HG02571 (cell line): ENCODE data around the gene HSD17B13.
"Not testable (repeated sequence)": the region's sequence is repeated elsewhere in the genome, so short reads cannot be mapped to it uniquely, and the experiment has no call there.

Experiments used
- ATAC-seq: cut with Tn5 transposase; IDR thresholded peaks from one replicate; pipeline ENCODE4 v1.9.1; 2021; ENCODE audit warnings: mild to moderate bottlenecking, moderate library complexity; ENCODE audit not compliant: unreplicated experiment

HSD17B13 gene

GRCh38 chr4:87317527-87317926 lies 5.2 kb downstream of the HSD17B13 start:
- ATAC-seq = no peak

- no peak for ATAC-seq
These were observed 5.7 kb downstream of the HSD17B13 start for GRCh38 chr4:87316961-87317360.

DNA sequence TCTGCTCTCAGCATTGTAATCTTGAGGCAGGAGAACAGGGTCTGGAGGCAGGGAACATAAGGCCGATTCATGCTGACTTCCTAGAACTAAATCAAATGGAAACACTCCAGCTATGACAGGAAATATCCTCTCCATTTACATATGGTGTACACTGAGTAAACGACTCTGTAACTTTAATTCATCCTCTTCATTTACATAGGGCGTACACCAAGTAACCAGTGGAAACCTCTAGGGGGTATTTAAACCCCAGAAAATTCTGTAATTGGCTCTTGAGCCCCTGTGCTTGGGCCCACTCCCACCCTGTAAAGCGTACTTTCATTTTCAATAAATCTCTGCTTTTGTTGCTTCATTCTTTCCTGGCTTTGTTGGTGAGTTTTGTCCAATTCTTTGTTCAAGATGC lies 7.7 kb downstream of the HSD17B13 start:
- not testable (repeated sequence) for ATAC-seq

DNA sequence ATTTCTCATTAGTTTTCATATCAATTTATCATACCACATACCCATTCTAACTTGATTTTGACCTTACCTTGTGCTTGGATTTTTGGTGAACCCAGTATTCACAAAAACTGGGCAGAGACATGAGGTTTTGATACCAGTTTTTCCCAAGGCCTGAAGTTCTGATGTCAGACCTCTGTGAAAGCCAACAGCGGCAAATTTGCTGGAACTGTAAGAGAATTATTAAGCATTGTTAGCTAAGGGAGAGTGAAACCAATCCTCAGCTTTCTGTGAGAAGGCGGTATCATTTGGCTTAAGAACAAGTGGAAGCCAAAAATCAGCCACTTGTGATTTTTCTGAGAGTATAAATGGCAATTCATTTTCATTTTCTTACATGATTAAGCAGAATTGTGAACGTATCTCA lies 8.9 kb downstream of the HSD17B13 start:
- no peak for ATAC-seq

GRCh38 chr4:87311684-87312083 lies 11.0 kb downstream of the HSD17B13 start:
- no peak for ATAC-seq

DNA sequence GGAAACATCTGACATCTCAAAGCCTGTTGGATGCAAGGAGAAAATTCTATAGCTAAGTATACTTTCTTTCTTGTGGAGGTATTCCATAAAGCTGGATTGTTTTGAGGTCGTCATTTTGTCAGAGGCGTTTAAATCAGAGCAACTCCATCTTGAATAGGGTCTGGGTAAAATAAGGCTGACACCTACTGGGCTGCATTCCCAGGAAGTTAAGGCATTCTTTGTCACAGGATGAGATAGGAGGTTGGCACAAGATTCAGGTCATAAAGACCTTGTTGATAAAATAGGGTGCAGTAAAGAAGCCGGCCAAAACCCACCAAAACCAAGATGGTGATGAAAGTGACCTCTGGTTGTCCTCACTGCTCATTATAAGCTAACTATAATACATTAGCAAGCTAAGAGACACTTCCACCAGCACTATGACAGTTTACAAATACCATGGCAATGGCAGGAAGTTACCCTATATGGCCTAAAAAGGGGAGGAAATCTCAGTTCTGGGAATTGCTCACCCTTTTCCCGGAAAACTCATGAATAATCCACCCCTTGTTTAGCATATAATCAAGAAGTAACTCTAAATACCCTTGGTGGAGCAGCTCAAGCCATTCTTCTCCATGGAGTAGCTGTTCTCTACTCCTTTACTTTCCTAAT lies 11.9 kb downstream of the HSD17B13 start:
- no peak for ATAC-seq

DNA sequence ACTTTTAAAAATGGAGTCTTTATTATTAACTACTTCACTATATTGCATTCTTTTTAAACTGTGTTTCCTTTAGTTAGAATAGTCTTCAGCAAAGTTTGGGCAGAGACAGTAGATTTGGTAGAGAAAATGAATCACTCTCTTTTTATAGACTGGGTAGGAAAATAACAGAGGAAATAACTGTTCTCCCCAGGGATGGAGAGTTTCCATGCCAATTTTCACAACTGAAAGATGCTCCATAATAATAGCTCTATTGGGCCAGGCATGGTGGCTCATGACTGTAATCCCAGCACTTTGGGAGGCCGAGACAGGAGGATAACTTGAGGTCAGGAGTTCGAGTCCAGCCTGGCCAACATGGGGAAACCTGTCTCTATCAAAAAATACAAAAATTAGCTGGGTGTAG lies 13.1 kb downstream of the HSD17B13 start:
- no peak for ATAC-seq

- no peak for ATAC-seq
These were observed 16.6 kb downstream of the HSD17B13 start for GRCh38 chr4:87306056-87306455.

DNA sequence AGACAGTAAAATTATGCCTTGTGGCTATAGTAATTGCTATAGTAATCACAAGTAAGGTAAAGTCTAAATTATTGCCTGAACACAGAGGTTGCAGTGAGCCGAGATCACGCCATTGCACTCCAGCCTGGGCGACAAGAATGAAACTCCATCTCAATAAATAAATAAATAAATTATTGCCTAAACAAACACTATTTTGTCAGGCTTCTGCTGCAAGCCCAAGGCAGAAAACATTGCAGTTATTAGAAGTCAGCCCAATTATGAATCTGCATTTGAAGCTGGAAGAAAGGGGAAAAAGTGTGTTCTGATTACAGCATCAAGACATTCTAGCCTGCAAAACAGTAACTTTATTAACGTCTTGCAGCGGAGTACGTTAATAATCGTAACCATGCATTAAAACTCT lies 17.1 kb downstream of the HSD17B13 start:
- no peak for ATAC-seq

DNA sequence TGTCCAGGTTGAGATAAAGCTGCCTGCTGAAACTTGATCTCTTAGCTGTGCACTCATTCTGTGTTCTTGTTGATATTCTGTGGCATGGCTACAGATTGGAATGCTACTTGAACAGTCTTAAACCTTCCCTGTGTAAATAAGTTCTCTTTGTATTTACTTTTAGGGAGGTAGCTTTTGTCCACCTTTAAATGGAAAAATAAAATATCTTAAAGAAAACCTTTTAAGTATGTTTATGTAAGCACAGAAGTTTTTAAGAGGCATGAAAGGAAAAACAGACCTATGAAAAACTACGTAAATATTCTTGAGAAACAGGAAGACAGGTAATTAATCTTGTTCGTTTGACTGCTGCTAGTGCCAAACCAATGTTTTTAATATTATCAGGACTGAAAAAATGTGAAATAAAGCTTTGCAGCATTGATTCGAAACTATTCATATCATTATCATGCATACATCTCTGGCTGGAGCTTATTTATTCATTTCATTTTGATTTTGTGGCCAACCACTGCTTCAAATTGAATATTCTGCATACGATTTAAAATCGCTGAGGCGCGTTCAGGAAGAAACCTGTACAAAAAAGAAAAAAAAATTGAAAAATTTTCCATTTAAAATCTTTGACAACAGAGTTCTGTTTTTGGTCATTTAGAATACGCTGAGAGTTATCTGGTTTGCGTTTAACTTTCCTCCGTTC lies 17.8 kb downstream of the HSD17B13 start:
- no peak for ATAC-seq

DNA sequence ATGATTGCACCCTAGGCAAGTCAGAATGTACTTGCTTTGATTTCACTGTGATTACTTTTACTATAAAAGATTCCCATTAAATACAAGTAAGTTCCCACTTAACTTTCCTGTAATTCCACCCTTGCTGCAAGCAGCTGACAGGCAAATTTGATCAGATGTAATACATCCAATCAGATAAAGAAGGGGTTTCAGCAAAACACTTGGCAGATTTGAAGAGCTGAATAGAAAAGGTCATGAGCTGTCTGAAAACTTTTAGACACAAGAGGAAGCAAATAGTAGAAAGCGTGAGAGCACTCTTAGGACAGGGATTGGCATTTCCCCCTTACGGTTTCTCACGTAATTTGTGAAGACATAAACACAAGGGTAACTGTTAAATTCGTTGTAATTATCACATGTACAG lies 22.8 kb downstream of the HSD17B13 start:
- ATAC-seq = no peak

- ATAC-seq = no peak
These were observed 24.3 kb downstream of the HSD17B13 start for GRCh38 chr4:87298362-87298761.

DNA sequence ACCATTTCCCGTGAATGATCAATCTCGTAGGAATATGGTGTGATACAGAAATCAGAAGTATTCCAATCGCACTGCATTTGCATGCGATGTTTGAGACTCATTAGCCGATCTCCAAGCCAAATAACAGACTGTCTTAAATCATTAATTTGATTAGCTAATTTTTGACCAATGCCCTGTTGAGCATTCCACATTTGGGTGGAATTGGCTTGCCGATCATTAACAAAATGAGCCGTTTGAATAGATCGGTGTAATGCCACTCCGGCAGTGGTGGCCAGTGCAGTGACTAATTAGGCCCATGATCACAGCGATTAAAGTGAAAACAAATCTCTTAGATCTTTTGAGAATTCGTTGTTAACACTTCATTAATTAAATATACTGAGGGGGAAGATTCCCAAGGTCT lies 27.8 kb downstream of the HSD17B13 start:
- not testable (repeated sequence) for ATAC-seq

DNA sequence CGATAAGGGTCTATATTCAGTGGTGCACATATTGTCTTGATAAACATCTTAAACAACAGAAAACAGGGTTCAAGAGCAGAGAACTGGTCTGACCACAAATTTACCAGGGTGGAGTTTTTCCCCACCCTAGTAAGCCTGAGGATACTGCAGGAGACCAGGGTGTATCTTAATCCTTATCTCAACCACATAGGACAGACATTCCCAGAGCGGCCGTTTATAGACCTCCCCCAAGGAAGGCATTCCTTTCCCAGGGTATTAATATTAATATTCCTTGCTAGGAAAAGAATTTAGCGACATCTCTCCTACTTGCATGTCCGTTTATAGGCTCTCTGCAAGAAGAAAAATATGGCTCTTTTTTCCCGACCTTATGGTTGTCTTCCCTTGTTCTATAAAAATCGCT lies 28.8 kb downstream of the HSD17B13 start:
- ATAC-seq = not testable (repeated sequence)

DNA sequence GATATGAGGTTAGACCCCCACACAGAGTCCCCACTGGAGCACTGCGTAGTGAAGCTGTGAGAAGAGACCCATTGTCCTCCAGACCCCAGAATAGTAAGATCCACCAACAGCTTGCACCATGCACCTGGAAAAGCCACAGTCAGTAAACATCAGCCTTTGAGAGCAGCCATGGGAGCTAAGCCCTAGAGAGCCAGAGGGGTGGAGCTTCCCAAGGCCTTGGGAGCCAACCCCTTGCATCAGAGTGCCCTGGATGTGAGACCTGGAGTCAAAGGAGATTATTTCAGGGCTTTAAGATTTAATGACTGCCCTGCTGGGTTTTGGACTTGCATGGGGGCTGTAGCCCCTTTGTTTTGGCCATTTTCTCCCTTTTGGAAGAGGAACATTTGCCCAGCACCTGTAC lies 35.7 kb downstream of the HSD17B13 start:
- ATAC-seq = no peak

DNA sequence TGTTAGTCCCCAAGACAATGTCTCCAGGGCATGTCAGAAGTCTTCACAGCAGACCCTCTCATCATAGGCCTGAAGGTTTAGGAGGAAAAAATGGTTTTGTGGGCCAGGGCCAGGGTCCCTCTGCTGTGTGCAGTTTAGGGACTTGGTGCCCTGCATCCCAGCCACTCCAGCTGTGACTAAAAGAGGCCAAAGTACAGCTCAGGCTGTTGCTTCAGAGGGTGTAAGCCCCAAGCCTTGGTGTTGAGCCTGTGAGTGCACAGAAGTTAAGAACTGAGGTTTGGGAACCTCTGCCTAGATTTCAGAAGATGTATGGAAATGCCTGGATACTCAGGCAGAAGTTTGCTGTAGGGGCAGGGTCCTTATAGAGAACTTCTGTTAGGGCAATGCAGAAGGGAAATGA lies 38.4 kb downstream of the HSD17B13 start:
- not testable (repeated sequence) for ATAC-seq

- ATAC-seq = no peak
These were observed 39.5 kb downstream of the HSD17B13 start for GRCh38 chr4:87283151-87283550.

DNA sequence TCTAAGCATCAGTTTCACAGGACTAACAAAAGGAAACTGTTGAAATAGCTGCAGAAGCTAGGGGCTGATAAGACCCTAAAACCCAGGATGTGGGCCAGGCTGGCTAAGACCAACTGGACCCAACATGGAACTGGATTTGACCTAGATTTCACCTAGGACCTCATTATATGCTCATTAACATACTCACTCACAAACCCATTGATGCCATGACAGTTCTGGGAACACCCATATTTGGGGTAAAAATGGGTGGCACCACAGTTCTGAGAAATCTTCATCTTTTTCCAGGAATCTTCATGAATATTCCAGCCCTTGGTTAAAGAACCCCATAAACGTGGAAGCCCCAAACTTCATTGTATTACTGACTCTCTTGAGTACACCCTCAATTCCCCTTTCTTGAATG lies 41.1 kb downstream of the HSD17B13 start:
- ATAC-seq = no peak

DNA sequence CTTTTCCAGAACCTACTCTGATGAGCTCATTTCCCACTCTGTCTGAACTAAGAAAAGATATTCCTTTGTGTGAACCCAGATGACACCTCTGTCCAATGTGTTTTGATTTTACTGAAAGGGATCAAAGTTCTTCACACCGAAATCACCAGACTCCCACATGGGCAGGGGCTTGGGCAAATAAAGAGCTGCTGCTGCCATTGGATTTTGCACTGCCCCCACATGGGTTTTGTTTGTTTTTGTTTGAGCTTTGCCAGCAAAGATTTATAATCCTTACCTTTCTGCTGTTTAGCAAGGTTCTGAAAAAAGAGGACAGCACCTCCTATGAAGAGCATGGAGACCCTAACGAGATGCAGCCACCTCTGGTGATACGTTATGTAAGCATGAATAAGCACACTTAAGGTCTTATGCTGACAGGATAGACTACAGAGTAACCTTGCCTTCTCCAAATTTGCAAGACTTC lies 44.3 kb downstream of the HSD17B13 start:
- no peak for ATAC-seq

- no peak for ATAC-seq
These were observed 47.4 kb downstream of the HSD17B13 start for GRCh38 chr4:87275311-87275710.

DNA sequence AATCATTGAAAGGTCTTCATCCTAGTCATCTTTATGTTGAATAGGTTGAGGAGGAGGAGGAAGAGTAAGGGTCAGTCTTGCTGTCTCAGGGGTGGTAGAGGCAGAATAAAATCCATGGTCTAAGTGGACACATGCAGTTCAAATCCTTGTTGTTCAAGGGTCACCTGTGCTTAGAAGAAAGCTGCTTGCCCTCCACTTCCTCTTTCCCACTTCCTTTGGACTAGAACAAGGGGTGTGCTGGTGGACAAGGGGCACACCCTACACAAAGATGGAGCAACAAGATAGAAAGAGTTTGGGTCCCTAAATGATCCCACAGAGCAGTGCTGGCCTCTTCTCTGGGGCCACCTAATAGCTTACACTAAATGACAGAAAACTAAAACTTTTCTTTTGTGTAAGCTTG lies 47.9 kb downstream of the HSD17B13 start:
- no peak for ATAC-seq

GRCh38 chr4:87274327-87274726 lies 48.4 kb downstream of the HSD17B13 start:
- no peak for ATAC-seq

DNA sequence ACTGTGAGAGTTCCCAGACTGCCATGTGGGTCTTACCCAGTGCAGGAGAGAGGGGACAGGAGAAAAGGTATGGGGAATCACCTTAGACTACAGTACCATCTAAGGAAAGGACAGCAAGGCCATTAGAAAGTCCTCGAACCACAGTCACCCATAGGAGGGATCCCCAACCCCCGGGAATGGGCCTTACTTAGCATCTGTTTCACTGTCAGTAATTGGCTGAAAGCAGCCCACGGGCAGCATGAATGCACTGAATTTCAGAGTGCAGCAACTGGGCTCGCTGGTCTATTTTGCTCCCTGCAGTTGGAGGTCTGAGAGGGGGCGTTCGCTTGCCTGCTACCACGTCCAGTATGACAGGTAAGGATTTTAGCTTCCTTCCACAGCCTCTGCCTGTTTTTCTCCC lies 51.9 kb downstream of the HSD17B13 start:
- ATAC-seq = no peak
